HCT116 (cell line): ENCODE measurements around the gene GRIA4.

Source experiments
- CEBPB ChIP-seq: IDR thresholded peaks from 2 replicates; pipeline ENCODE4 v1.6.1; 2012; ENCODE audit warnings: low read depth
- EZH2 ChIP-seq: fragments of 200-600 bp; sonication (generic); IDR thresholded peaks from 2 replicates; pipeline ENCODE4 v1.6.1; 2017; ENCODE audit warnings: antibody characterized with exemption, mixed run types
- POLR2A ChIP-seq: IDR thresholded peaks from 2 replicates; pipeline ENCODE4 v1.7.0; 2011; ENCODE audit warnings: borderline replicate concordance; ENCODE audit not compliant: insufficient read depth, insufficient read length; ENCODE audit errors: extremely low read depth
- TF ChIP-seq, protein P1 (sequence below): IDR thresholded peaks from 2 replicates; pipeline ENCODE4 v1.6.1; 2012
- TF ChIP-seq, protein P2 (sequence below), 3 experiments: fragments of 200-600 bp in 1 of 3; sonication (generic) in 1 of 3; IDR thresholded peaks in 2 of 3; conservative IDR thresholded peaks in 1 of 3; 2 replicates each; pipeline ENCODE4 v1.5.1; 2012 to 2017; ENCODE audit warnings: low read depth in 2 of 3, low read length in 2 of 3, antibody characterized with exemption in 1 of 3, borderline replicate concordance in 1 of 3, control low read depth in 1 of 3, mild to moderate bottlenecking in 1 of 3, mixed read lengths in 1 of 3, mixed run types in 1 of 3, moderate library complexity in 1 of 3; ENCODE audit not compliant: insufficient read depth in 1 of 3

DNA sequence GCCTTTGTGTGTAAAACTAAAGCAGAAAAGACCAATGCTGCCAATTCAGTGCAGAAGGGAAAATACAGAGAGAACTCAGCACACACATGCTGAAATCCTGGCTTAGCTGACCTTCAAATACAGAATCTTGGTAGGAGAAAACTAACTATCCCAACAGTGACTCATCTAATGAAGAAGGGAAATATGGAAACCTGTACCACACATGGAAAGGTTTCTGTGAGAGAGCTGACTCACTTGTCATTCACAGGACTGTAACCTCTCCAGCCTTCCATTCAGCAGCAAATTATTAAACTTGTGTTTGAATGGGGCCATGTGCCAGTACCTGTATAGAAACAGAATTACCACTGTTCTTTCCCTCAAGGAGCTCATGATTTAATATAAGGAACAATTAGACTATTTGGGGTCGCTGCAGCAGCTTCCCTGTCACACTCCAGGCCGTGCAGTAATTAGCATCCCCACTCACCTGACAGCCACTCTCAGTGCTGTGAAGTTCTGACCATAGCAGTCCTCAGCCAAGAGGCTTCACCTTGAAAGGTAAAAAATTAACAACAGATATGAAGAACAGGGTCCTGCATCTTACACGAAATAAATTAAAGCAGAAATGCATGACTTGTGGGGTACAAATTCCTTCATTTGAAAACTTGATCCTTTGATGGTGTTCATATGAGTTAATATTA, 358.3 kb downstream of the GRIA4 start:
- TF ChIP-seq CEBPB: no peak
- no peak for TF ChIP-seq POLR2A
- no peak for TF ChIP-seq EZH2
- TF ChIP-seq, protein P1, sequence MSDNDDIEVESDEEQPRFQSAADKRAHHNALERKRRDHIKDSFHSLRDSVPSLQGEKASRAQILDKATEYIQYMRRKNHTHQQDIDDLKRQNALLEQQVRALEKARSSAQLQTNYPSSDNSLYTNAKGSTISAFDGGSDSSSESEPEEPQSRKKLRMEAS: no peak
- TF ChIP-seq, protein P2, sequence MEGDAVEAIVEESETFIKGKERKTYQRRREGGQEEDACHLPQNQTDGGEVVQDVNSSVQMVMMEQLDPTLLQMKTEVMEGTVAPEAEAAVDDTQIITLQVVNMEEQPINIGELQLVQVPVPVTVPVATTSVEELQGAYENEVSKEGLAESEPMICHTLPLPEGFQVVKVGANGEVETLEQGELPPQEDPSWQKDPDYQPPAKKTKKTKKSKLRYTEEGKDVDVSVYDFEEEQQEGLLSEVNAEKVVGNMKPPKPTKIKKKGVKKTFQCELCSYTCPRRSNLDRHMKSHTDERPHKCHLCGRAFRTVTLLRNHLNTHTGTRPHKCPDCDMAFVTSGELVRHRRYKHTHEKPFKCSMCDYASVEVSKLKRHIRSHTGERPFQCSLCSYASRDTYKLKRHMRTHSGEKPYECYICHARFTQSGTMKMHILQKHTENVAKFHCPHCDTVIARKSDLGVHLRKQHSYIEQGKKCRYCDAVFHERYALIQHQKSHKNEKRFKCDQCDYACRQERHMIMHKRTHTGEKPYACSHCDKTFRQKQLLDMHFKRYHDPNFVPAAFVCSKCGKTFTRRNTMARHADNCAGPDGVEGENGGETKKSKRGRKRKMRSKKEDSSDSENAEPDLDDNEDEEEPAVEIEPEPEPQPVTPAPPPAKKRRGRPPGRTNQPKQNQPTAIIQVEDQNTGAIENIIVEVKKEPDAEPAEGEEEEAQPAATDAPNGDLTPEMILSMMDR (IDR thresholded peaks at IDR 0.05 in 2 of 3, conservative IDR thresholded peaks at IDR 0.05 in 1 of 3; ENCODE audit: borderline replicate concordance in 1 of 3, insufficient read depth in 1 of 3, low read depth in 2 of 3, low read length in 2 of 3): no peak
